GM12865 (cell line): ENCODE data around the gene IBA57.

Experiments
- DNase-seq: peaks from one replicate; pipeline ENCODE4 v3.0.0; 2010; ENCODE audit warnings: low read depth
- H3K4me3 ChIP-seq: 2 replicates; pipeline ENCODE4 v1.5.1; 2011; ENCODE audit warnings: mild to moderate bottlenecking, low read depth, low read length, control low read depth
- TF ChIP-seq, protein P1 (sequence below): IDR thresholded peaks from 2 replicates; pipeline ENCODE4 v1.5.1; 2011; ENCODE audit warnings: low read length, control low read depth, low read depth, inconsistent platforms; ENCODE audit not compliant: insufficient read depth; ENCODE audit errors: missing control alignments

Gene IBA57

DNA sequence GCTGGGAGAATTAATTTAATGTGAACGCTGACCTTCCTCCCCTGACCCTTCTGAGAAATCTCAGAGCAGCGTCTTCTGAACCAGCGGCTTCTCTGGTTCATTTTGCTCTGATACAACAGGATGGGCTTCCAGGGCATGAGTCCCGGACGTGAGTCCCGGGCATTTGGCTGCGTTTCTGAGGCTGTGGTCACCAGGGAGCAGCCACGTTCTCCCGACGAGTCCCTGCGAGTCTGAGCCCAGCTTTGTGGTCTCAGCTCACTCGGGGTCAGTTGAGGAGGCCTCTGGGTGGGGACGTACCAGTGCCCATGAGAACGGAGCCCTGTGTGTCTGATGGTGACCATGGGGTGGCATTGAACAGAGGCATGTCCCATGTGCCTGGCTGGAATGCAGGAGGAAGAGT, 24.6 kb downstream of the IBA57 start:
- no peak overlapping the region for H3K4me3 ChIP-seq
- no peak for DNase-seq
- TF ChIP-seq, protein P1, sequence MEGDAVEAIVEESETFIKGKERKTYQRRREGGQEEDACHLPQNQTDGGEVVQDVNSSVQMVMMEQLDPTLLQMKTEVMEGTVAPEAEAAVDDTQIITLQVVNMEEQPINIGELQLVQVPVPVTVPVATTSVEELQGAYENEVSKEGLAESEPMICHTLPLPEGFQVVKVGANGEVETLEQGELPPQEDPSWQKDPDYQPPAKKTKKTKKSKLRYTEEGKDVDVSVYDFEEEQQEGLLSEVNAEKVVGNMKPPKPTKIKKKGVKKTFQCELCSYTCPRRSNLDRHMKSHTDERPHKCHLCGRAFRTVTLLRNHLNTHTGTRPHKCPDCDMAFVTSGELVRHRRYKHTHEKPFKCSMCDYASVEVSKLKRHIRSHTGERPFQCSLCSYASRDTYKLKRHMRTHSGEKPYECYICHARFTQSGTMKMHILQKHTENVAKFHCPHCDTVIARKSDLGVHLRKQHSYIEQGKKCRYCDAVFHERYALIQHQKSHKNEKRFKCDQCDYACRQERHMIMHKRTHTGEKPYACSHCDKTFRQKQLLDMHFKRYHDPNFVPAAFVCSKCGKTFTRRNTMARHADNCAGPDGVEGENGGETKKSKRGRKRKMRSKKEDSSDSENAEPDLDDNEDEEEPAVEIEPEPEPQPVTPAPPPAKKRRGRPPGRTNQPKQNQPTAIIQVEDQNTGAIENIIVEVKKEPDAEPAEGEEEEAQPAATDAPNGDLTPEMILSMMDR = no peak

DNA sequence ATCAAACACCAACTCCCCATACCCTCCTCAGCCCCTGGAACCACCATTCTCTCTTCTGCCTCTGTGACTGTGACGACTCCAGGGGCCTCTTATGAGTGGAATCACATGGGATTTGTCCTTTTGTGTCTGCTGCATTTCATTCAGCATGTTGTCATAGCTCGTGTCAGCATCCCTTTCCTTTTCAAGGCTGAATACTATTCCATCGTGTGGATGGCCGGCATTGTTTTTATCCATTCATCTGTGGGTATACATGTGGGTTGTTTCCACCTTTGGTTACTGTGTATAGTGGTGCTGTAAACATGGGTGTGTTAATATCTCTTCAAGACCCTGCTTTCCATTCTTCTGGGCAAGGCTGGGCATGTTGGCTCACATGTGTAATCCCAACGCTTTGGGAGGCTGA, 25.2 kb downstream of the IBA57 start:
- DNase-seq = no peak

DNA sequence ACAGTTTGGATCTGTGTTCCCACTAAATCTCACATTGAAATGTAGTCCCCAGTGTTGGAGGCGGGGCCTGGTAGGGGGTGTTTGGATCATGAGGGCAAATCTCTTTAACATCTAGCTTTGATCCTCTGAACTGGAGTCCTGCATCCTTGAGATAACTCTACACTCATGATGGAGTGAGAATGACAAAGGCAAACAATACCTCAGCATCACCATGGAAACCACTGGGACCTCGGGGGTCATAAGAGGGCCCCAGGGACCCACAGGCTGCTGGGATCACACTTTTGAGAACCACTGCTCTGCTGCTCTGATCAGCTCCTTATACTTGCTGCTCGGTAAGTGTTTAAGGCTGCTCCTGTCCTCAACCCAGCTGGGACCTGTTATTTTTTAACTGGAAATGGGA, 28.8 kb downstream of the IBA57 start:
- no peak for DNase-seq
- no peak overlapping the region for H3K4me3 ChIP-seq
- TF ChIP-seq, protein P1 = no peak

More for the DNA sequence above, 25.2 kb downstream of the IBA57 start:
- H3K4me3 ChIP-seq = no peak overlapping the region
- TF ChIP-seq, protein P1 = no peak

DNA sequence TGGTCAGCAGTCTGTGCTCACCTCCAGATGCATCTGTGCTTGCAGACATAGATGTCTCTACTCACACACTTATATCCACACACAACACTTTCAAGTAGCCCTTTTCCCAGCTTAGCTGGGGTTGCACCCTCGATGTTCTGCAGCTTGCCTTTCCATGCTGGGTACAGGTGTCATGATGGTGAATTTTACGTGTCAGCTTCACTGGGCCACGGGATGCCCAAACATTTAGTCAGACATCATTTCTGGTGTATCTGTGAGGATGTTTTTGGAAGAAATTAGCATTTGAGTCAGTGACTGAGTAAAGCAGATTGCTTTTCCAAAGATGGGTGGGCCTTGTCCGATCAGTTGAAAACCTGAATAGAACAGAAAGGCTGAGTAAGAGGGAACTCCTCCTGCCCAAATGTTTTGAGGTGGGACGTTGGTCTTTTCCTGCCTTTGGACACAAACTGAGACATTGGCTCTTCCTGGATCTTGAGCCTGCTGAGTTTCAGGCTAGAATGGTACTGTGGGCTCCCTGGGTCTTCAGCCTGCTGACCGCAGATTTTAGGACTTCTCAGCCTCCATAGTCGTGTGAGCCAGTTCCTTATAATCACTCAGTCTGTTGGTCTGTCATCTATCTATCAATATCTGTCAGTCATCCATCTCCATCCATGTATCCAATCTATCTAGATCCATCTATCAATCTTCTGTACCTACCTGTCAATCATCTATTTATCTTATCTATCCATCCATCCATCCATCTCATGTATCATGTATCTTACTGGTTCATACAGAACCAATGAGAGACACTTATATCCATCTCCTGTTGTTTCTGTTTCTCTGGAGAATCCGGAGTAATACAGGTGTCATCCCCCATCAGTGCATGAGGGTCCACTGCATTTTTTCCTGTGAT, 29.6 kb downstream of the IBA57 start:
- TF ChIP-seq, protein P1 = no peak
- DNase-seq = no peak
- H3K4me3 ChIP-seq = no peak overlapping the region

DNA sequence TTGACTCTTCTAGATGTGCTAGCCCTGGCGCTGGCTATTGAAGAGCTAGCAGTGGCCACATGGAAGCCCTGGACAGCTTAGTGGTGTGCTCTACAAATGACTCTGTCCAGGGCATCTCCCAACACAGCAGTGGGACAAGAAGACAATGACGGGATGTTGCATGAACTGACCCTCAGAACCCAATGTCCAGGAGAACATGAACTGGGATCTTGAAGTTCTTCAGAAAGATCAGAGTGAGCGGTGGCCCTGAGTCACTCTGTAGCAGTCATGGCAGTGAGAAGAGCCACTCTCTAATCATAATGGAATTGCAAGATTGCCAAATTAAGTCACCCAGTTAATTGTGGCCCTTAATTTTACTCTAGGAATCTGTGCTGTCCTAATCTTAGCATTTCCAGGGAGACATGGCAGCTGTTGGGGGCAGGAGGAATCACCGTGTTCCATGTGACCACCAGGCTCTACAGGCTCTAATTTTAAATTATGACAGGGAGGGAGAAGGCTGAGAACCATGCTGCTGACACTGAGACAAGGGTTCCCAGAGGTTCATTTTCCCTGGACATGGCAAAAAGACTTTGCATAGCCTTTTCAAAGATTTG, 32.0 kb downstream of the IBA57 start:
- no peak for DNase-seq
- TF ChIP-seq, protein P1 = no peak
- no peak overlapping the region for H3K4me3 ChIP-seq

DNA sequence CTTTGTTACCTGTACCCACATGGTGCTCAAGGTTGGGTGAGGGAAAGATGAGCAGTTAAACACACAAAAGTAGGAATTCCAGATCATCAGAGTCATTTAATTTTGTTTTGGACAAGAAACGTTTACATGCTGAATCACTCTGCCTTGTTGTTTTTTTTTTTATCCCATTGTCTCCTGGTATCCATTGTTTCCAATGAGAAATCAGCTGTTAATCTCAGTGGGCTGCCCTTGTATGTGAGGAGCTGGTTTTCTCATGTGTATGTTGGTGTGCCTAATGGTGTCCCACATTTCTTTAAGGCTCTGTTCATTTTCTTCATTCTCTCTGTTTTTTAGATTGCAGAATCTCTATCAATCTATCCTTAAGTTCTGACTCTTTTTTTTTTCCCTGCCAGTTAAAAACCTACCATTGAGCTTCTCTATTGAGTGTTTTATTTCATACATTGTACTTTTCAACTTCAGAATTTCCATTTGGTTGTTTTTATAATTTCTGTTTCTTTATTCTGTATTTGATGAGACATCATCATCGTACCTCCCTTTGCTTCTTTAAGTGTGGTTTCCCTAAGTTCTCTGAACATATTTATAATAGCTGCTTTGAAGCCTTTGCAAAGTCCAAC, 33.5 kb downstream of the IBA57 start:
- H3K4me3 ChIP-seq = no peak overlapping the region
- DNase-seq = no peak
- TF ChIP-seq, protein P1 = no peak
